GM12801 (cell line): Measurements from ENCODE around the gene SPOUT1.

ENCODE experiments used
- TF ChIP-seq, protein P1 (sequence below): IDR thresholded peaks from one replicate; pipeline ENCODE4 v1.5.1; 2011; ENCODE audit warnings: control low read depth; ENCODE audit not compliant: insufficient read length; ENCODE audit errors: extremely low read depth

Gene SPOUT1, protein sequence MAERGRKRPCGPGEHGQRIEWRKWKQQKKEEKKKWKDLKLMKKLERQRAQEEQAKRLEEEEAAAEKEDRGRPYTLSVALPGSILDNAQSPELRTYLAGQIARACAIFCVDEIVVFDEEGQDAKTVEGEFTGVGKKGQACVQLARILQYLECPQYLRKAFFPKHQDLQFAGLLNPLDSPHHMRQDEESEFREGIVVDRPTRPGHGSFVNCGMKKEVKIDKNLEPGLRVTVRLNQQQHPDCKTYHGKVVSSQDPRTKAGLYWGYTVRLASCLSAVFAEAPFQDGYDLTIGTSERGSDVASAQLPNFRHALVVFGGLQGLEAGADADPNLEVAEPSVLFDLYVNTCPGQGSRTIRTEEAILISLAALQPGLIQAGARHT

DNA sequence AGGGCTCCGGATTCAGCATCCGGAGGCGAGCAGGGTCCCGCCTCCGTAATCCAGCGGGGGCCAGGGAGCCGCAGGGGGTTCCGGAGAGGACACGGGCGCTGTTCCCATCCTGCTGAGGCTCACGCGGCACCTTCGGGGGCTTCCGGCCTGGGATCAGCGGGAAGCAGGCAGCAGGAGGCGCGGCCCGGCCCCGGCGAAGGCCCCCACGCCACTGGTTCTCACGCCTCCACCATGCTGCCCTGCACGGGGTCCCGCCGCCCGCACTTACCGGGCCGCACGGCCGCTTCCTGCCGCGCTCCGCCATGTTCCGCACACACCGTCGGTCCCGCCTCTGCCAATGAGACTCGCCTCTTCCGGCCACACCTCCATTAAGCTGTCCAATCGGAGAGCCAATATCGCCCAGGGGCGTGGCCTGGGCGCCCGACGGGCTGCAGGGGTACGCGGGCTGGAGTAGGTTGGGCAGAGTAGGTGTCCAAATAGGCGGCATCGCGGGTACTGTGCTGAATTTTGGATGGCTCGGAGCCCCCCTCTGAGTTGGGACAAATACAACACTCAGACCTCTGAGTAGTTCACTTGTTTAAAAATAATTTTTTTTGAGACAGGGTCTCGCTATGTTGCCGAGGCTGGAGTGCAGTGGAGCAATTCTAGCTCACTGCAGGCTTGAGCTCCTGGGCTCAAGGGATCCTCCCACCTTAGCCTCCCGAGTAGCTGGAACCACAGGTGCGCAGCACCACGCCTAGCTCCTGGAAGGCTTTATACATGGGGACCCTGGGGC lies at the start of gene SPOUT1:
Gene SPOUT1 (minus strand): TSS at position 318 of the 775 bp plus-strand sequence. CDS start 14 bp downstream, at position 304.
- TF ChIP-seq, protein P1, sequence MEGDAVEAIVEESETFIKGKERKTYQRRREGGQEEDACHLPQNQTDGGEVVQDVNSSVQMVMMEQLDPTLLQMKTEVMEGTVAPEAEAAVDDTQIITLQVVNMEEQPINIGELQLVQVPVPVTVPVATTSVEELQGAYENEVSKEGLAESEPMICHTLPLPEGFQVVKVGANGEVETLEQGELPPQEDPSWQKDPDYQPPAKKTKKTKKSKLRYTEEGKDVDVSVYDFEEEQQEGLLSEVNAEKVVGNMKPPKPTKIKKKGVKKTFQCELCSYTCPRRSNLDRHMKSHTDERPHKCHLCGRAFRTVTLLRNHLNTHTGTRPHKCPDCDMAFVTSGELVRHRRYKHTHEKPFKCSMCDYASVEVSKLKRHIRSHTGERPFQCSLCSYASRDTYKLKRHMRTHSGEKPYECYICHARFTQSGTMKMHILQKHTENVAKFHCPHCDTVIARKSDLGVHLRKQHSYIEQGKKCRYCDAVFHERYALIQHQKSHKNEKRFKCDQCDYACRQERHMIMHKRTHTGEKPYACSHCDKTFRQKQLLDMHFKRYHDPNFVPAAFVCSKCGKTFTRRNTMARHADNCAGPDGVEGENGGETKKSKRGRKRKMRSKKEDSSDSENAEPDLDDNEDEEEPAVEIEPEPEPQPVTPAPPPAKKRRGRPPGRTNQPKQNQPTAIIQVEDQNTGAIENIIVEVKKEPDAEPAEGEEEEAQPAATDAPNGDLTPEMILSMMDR: no peak

DNA sequence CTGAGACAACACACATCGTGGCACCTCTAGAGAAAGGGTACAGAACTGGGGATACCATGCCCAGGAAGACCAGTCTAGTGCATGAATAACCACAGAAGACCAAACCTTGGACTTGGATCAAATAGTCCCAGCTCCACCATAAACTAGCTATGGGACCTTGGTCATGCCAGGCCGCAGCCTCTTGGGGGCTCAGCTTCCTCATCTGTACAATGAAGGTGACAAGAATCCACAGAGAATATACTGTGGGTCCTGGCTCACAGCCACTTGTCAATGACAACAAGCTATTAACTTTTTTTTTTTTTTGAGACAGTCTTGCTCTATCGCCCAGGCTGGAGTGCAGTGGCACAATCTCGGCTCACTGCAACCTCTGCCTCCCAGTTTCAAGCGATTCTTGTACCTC lies 48.3 kb upstream of the SPOUT1 start:
- TF ChIP-seq, protein P1: no peak

DNA sequence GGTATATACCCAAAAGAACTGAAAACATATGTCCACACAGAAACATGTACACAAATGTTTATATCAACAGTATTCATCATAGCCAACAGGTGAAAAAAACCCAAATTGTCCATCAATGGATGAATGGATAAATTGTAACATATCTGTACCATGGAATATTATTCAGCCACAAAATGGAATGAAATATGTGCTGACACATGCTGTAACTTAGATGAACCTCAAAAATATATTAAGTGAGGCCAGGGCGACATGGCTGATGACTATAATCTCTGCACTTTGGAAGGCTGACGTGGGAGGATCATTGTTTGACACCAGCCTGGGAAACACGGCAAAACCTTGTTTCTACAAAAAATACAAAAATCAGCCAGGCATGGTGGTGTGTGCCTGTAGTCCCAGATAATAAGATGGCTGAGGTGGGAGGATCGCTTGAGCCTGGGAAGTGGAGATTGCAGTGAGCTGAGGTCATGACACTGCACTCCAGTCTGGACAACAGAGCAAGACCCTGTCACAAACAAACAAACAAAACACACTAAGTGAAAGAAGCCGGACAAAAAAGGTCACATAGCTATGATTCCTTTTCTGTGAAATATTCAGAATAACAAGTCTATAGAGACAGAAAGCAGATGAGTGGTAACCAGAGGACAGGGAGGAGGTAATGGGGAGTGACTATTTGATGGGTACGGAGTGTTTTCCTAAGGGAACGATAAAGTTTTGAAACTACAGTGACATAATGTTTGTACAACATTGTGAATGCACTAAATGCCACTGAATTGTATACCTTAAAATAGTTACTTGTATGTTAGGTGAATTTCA lies 40.7 kb upstream of the SPOUT1 start:
- TF ChIP-seq, protein P1: no peak

DNA sequence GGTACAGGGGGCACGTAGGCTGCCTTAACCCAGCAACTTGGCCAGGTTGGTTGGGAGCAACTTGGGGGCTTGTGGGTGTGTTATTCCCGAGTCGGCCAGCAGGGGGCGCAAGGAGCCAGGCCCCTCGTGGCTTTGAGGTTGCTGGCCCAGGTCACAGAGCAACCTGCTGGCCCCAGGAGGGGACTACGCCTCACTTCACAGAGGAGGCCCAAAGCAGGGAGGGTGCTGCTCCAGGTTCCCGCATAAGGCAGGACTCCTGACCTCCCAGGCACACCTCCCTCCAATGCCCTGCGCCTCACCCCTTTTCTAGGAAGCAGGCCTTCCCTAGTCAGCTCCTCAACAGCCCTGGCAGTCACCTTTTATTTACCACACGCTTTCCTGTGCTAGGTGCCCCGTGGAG lies 34.1 kb upstream of the SPOUT1 start:
- TF ChIP-seq, protein P1: peak; percentile 37

GRCh38 chr9:128862401-128862851 lies 32.8 kb upstream of the SPOUT1 start:
- TF ChIP-seq, protein P1: no peak

DNA sequence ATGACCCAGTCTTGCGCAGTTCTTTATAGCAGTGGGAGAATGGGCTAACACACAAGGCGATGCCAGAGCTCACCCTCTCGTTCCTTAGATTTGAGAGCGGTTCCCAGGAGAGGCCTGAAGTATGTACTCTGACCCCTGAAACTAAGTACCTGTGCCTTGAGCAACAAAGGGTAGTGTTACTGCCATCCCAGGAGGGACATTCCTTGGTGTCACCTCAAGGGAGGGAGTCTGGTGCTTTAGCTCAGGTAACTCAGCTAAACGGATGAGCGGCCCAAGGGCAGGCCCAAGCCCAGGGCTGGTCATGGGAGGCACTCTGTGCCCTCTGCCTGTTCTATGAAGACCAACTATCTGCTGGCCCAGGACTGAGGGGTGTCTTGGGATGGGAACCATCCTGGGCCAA lies 31.9 kb upstream of the SPOUT1 start:
- TF ChIP-seq, protein P1: no peak

DNA sequence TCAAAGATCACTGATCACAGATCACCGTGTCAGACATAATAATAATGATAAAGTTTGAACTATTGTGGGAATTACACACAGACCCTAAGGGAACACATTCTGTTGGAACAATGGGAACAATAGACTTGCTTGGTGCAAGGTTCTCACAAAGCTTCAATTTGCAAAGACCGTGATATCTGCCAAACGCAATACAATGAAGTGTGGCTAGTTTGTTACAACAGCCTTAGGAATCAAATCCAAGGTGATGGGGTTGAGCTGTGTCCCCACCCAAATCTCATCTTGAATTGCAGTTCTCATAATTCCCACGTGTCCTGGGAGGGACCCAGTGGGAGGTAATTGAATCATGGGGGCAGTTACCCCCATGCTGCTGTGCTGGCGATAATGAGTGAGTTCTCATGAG lies 31.3 kb upstream of the SPOUT1 start:
- TF ChIP-seq, protein P1: no peak
